ENCODE data around the gene PC.

PC gene

GRCh38 chr11:66881451-66881835 lies 76.7 kb downstream of the PC start:
- DNase-seq = peak; percentile 38

DNA sequence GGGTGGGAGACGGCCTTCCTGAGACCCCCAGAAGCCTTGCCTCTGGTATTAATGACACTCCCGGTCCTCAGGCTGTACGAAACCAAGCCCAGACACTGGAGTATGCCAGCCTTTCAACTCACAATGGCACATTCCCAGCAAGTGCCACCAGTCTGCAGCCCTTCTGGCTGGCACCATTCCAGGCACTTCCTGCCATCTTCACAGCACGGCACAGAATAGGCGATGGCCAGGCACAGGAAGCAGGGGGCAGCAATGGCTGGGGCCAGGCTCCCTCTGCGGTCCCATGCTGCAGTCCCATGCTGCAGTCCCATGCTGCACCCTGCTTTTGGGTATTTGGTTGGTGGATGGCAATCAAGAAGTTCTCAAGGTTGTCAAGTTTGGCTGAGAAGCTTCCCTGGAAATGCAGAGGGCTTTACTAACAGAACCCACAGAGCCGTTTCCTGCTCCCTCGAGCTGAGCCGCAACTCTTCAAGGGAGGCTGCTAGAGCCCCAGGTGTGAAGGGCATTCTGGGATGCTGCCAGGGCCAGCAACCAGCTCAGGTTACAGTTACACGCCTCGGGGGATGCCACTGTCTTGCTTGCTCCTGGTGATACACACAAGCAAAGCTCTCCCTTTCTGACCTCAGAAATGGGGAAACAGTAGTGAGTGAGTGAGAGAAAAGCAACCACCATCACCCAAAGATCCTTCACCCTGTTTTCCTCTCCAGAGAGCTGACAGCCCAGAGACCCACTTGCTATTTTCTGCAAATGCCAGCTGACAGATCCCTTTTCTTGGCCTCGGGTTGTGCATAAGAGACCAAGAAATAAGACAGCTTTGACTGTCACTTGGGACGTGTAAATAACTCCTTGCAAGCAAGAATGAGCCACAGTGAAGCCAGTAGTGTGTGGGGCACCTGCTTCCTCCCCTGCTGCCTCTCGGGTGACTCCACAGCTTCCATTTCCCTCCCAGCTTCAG lies 77.4 kb downstream of the PC start:
- DNase-seq = peak; percentile 91

DNA sequence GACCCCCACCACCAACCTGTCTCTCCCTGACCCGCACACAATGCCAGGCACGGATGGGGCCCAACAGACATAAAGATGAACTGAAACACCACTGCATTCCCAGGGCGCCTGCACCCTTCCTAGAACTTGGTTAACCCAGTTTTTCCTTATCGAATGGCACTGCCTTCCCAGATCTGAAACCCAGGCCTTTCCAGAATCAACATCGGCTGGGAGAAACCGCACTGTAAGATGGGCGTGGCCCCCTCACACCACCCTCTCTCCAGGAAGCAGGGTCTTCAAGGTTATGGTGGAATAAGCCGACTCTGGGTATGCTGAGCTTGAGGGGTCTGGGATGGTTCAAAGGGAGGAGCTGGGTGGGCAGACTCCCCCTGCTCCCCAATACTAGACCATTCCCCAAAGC lies 78.2 kb downstream of the PC start:
- no peak for DNase-seq

GRCh38 chr11:66879583-66879982 lies 78.6 kb downstream of the PC start:
- DNase-seq = no peak

DNA sequence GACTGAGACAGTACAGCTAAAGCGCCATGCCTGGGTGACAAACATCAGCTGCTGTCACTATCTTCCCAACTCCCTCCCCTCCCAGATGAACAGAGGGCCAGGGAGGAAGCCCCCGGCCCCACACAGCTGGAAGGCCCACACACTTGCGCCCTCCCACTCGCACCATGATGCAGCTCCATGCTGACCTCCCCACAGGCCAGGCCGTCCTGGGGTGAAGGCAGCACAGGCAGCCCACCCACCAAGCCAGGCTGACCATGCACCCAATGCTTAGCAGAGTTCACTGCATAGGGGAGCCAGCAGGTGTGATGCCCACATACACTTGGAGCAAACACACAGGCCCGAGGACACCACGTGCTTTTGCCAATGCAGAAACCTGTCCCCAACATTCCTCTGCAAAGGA lies 79.2 kb downstream of the PC start:
- DNase-seq = no peak

DNA sequence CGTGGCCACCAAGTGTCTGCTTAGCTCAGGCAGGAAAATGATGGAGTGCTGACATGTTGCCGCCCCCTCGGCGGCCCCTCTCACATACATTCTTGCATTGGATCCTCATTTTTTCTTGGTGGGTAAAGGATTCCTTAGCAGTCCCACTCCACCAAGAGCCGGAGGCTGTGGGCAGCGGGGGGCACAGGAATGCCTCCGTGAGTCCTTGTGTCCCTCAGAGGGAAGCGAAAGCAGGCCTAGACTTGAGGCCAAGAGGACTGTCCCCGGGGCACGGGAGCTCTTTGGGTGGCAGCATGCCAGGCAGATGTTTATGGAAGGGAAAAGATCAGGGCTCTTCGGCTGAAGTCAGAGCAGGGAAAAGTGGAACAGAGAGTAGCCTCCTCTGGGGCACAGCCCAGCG lies 79.7 kb downstream of the PC start:
- no peak for DNase-seq

- no peak for DNase-seq
Measured at GRCh38 chr11:66877588-66878385, 80.4 kb downstream of the PC start.

- DNase-seq = no peak
Measured at GRCh38 chr11:66875378-66875777, 82.8 kb downstream of the PC start.

DNA sequence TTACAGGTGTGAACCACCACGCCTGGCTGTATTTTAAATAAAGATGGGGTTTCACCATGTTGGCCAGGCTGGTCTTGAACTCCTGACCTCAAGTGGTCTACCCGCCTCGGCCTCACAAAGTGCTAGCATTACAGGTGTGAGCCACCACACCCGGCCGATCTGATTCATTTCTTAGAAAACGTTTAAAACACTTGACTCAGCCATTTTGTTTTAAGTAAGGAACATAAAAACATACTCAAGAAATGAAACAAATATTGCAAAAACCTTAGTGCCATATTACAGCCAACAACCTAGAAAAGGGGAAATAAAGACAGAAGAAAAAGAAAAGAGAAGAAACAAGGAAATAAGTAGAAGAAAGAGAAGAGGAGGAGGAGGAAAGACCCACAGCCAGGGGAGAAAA lies 84.0 kb downstream of the PC start:
- DNase-seq = no peak

- DNase-seq = no peak
Measured at GRCh38 chr11:66871521-66871901, 86.7 kb downstream of the PC start.

DNA sequence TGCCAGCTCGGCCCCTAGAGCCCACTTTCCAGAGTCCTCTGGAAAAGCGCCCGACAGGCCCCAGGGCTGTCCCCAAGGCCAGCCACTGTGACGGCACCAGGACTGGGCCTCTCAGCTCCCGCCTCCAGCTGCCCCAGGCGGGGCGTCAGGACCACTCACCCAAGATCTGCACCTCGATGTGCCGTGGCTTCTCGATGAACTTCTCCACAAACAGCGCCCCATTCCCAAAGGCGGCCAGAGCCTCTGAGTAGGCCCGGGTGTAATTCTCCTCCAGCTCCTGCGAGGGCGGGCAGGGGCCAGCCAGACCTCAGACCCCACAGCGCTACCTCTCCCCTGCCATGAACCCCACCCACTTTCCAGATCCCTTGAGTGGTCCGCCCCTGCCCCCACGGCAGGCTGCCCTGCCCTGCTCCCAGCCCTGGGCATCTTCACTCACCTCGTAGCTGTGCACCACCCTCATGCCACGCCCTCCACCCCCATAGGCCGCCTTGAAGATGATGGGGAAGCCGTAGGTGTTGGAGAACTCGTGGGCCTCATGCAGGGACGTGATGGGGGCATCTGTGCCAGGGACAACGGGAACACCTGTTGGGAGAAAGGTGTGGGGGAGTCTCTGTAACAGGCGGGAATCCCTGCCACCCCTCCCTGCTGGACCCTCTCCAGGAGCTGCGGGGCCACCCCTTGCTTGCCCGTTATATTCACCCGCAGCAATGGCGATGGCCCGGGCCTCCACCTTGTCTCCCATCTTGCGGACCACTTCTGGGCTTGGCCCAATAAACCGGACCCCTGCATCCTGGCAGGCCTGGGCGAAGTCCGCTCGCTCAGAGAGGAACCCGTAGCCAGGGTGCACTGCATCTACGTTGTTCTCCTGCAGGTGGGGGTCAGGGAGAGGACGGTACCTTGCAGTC lies 87.3 kb downstream of the PC start:
- no peak for DNase-seq

DNA sequence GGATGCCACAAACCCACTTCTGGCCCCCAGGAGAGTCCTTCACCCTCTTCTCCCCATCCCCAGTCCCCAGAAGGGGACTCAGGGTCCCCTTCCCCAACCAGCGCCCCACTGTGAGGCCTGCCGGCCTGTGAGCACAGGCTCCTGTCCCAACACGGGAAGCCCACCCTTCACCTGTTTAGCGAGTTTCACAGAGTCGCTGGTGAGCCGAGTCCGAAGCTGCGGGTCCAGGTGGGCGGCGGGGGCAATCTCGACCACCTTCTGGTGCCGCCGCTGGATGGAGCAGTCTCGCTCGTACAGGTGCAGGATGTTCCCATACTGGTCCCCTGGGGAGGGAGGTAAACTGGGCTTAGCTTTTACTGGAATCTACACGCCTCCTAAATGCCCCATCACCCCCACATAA lies 88.1 kb downstream of the PC start:
- DNase-seq = no peak

- no peak for DNase-seq
Measured at GRCh38 chr11:66869567-66869870, 88.7 kb downstream of the PC start.

DNA sequence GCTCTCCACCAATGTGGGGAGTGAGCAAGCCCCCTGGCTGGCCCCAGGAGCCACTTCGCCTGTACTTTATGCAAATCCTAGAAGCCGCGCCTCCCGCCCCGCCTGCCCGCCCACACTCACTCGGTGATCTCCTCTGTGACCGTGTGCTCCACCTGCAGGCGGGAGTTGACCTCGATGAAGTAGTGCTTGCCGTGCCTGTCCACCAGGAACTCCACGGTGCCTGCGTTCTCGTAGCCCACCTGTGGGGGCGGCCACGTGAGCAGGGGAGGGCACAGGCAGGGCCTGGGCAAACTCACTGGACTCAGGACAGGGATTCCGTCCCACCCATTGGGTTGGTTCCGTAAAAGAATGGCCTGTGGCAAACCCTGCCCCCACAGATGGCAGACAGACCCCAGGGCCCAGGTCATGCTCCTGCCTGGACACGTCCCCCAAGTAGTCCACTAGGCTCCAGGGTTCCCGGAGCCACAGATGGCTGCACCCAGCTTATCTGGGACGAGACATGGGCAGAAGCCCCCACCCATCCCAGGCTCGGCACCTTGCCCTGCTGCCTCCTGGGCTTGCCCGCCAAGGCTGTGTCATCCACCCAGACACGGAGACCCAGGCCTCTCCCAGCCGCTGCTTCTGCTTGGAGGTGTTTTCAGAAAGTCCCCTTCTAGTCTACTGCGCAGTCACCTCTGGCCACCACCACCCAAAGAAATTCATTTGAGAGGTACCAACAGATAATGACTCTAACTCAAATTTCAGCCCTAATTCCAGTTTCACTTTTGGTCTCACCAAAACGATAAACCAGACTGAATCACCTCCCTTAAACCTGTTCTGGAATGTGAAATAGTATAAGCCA lies 89.2 kb downstream of the PC start:
- DNase-seq = no peak

- no peak for DNase-seq
Measured at GRCh38 chr11:66868082-66868725, 90.0 kb downstream of the PC start.

DNA sequence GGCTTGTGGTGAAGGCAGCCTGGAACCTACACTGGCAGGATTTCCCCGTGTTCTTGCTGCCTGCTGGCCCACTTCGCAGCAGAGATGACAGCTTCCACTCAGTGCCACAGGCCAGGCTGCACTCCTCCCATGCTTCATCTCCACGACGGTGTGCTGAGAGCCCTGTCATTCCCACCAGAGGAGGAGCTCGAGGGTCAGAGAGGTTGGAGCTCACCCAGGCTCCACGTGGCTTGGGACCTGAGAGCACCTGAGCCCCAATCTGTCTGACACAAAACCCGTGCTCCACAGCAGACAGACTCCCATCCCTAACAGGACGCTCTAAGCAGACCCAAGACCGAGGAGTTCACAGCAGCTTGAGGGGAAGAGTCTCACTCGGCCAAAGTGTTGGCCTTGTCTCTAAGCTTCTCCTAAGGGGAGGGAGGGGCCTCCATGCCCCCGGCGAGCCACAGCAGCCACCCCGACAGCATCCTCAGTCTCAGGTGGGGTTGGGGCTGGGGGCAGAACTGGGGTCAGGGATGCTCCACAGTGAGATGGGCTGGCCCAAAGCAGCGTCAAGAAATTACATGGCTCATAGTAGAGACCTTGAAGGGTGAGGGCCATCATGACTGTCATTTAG lies 90.7 kb downstream of the PC start:
- DNase-seq = no peak

GRCh38 chr11:66866511-66866986 lies 91.6 kb downstream of the PC start:
- DNase-seq = no peak

GRCh38 chr11:66866007-66866406 lies 92.2 kb downstream of the PC start:
- no peak for DNase-seq

GRCh38 chr11:66864924-66865697 lies 93.1 kb downstream of the PC start:
- no peak for DNase-seq

DNA sequence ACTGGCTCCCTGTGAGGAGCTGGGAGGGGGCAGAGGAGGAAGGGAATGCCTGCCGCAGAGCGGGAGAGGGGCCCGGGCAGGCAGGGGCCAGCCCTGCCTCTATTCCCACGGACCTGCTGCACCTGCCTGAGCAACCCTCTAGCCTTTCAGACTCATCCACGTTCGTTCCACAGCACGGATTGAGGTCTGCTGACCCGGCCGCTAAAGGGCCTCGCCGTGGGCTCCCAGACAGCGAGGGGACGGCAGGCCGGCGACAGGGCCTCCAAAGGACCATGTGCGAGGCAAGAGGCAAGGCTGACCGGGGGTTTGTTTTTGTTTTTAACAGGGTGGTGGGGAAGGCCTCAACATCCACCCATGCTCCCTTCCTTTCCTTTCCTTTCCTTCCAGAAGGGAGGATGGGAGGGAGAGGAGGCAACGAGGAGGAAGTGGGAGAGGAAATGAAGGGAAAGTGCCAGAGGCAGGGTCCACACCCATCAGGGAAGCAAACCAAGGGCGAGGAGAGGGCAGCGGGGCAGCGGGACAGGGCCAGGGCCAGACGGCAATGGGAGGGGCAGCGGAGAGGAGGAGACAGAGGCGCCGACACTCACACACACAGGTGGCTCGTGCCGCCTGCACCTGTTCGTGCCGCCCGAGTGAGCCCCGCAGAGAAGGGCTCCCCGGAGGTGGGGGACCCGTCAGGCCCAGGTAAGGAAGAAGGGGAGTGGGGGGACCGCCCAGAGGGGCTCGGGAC lies 93.8 kb downstream of the PC start:
- DNase-seq = no peak
